Tibial nerve (tissue), 4 donors: ENCODE measurements around the gene TEX38. TPM values are rescaled to one million over a fixed set of nuclear protein-coding genes. Genes with fewer than 3 reads are reported as not detected.

ENCODE experiments used
- DNase-seq, 2 donors: peaks; one replicate each; pipeline ENCODE4 v3.0.0-alpha.2; 2019; ENCODE audit warnings: low spot score in 2 of 2
- H3K27ac ChIP-seq, 4 donors: fragments of 200-600 bp; sonication (generic) in 3 of 4; one replicate each; pipeline ENCODE4 v1.5.1; 2017 to 2019; ENCODE audit warnings: mild to moderate bottlenecking in 1 of 4
- H3K27me3 ChIP-seq, 2 donors: fragments of 200-600 bp; sonication (generic) in 1 of 2; one replicate each; pipeline versions ENCODE4 v1.5.1 to v1.6.0; 2017 to 2019
- H3K36me3 ChIP-seq, 3 donors: fragments of 200-600 bp; sonication (generic); one replicate each; pipeline ENCODE4 v1.5.1; 2018 to 2019
- H3K4me1 ChIP-seq, 4 donors: fragments of 200-600 bp; sonication (generic) in 3 of 4; one replicate each; pipeline ENCODE4 v1.5.1; 2017 to 2019
- H3K4me3 ChIP-seq, 4 donors: fragments of 200-600 bp; sonication (generic) in 3 of 4; one replicate each; pipeline ENCODE4 v1.5.1; 2017 to 2019; ENCODE audit warnings: mild to moderate bottlenecking in 1 of 4, moderate library complexity in 1 of 4
- H3K9me3 ChIP-seq, 4 donors: fragments of 200-600 bp; sonication (generic) in 3 of 4; one replicate each; pipeline ENCODE4 v1.5.1; 2017 to 2019
- EP300 ChIP-seq, 2 donors: sonication (generic); formaldehyde crosslinking; IDR thresholded peaks; one replicate each; pipeline ENCODE4 v1.6.1; 2017; ENCODE audit warnings: antibody characterized with exemption in 2 of 2, mild to moderate bottlenecking in 1 of 2
- POLR2A ChIP-seq, 2 donors: fragments of 450-650 bp; IDR thresholded peaks; one replicate each; pipeline ENCODE4 v1.6.1; 2017; ENCODE audit warnings: antibody characterized with exemption in 2 of 2, mild to moderate bottlenecking in 2 of 2, moderate library complexity in 2 of 2
- WGBS, 2 donors: methylation state at CpG; one replicate each; pipeline ENCODE4 v1.1.5; 2018; 5-methylcytosine and 5-hydroxymethylcytosine counted together
- total RNA-seq, 4 donors: library from RNA; depleted of rRNA; stranded (reverse); fragments of >200 nt; gene quantifications; one replicate each; pipeline ENCODE4 v1.1.0, GENCODE V29; 2016
- TF ChIP-seq, protein P1 (sequence below), 5 experiments: fragments of 200-600 bp in 3 of 5; fragments of 450-650 bp in 2 of 5; sonication (generic) in 3 of 5; IDR thresholded peaks; one replicate each; pipeline ENCODE4 v1.5.1; 2016 to 2019; ENCODE audit warnings: antibody characterized with exemption in 5 of 5, mild to moderate bottlenecking in 3 of 5, moderate library complexity in 2 of 5

Gene TEX38
- total RNA-seq, 4 donors from 2014 or later = not detected

DNA sequence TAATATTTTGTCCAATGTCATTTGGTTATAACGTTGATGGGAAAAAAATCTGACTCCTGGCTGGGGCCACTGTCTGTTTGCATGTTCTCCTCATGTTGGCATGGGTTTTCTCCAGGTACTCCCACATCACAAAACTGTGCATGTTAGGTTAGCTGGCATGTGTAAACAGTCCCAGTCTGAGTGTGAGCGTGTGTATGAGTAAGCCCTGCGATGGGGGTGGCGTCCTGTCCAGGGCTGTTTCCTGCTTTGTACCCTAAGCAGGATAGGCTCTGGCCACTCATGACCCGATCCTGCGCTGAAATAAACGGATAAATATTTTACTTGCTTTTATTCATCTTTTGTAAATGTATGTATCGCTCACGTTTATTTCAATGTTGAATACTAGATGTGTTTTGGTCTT, 33.8 kb downstream of the TEX38 start:
- TF ChIP-seq EP300 (IDR thresholded peaks at IDR 0.05) = no peak
- TF ChIP-seq, protein P1, sequence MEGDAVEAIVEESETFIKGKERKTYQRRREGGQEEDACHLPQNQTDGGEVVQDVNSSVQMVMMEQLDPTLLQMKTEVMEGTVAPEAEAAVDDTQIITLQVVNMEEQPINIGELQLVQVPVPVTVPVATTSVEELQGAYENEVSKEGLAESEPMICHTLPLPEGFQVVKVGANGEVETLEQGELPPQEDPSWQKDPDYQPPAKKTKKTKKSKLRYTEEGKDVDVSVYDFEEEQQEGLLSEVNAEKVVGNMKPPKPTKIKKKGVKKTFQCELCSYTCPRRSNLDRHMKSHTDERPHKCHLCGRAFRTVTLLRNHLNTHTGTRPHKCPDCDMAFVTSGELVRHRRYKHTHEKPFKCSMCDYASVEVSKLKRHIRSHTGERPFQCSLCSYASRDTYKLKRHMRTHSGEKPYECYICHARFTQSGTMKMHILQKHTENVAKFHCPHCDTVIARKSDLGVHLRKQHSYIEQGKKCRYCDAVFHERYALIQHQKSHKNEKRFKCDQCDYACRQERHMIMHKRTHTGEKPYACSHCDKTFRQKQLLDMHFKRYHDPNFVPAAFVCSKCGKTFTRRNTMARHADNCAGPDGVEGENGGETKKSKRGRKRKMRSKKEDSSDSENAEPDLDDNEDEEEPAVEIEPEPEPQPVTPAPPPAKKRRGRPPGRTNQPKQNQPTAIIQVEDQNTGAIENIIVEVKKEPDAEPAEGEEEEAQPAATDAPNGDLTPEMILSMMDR (IDR thresholded peaks at IDR 0.05) = no peak
- no peak for TF ChIP-seq POLR2A (IDR thresholded peaks at IDR 0.05)
- 82 to 90% methylated on average over 9 of the region's 9 CpGs for WGBS, 2 donors
- Histone ChIP-seq H3K9me3 (no peaks in the 10 kb centered on the region), H3K27me3 (no peaks in the 10 kb centered on the region), H3K4me3 (no peak overlapping the region), H3K4me1 (no peaks in the 10 kb centered on the region), H3K36me3 (peaks cover 2 to 75% (median 4%) of the 10 kb centered on the region in 3 donors), H3K27ac (no peak overlapping the region)
- no peak for DNase-seq

DNA sequence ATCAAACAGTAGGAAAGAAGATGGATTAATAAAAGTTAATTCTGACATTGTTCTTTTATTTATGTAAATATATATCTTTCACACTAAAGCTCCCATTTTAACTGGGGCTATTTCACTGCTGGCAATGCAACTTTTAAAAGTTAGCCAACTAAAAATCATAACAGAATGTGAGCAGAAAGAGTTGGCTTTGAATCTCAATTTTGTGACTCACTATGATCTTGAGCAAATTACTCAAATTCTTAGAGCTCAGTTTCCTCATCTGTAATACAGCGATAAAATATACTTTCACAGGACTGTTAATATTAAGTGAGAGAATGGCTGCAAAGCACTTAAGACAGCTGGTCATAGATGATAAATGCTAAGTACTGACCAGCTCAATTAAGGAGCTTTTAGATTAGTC, 36.5 kb downstream of the TEX38 start:
- Histone ChIP-seq H3K4me3 (no peak overlapping the region), H3K9me3 (no peaks in the 10 kb centered on the region), H3K27ac (no peak overlapping the region), H3K36me3 (peaks cover 2 to 79% (median 4%) of the 10 kb centered on the region in 3 donors), H3K4me1 (no peaks in the 10 kb centered on the region), H3K27me3 (no peaks in the 10 kb centered on the region)
- TF ChIP-seq, protein P1 (IDR thresholded peaks at IDR 0.05) = no peak
- no peak for TF ChIP-seq EP300 (IDR thresholded peaks at IDR 0.05)
- TF ChIP-seq POLR2A (IDR thresholded peaks at IDR 0.05) = no peak
- DNase-seq = no peak
- WGBS, 2 donors = 100% methylated on average over 1 of the region's 1 CpG

DNA sequence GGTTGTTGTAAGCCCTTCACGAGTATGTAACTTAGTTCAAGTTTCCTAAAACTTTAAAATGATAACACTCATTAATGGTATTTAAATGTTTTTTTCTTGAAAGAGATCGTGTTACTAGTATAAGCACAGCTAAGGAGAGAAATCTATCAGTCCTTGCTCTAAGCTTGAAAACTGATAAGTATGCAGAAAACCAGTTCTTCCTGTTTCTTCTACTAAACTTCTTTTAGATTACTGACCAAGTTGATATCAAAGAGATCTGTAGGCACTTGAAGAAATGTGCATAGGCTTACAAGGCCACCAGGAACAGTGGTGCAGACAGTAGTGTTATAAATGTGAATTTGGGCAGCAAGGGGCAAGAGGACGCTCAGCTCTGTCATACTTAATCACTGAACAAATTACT, 43.3 kb downstream of the TEX38 start:
- DNase-seq = no peak
- no peak overlapping the region for H3K27ac ChIP-seq
- peaks cover 0 to 43% (median 0%) of the 10 kb centered on the region in 3 donors for H3K36me3 ChIP-seq
- H3K4me1 ChIP-seq = peaks cover 4 to 39% (median 21%) of the 10 kb centered on the region in 4 donors
- no peaks in the 10 kb centered on the region for H3K27me3 ChIP-seq
- WGBS, 2 donors = 74 to 88% methylated on average over 3 of the region's 3 CpGs
- H3K9me3 ChIP-seq = no peaks in the 10 kb centered on the region
- H3K4me3 ChIP-seq = no peak overlapping the region
- TF ChIP-seq EP300 (IDR thresholded peaks at IDR 0.05) (no peak), POLR2A (IDR thresholded peaks at IDR 0.05) (no peak)
- TF ChIP-seq, protein P1 (IDR thresholded peaks at IDR 0.05) = no peak

DNA sequence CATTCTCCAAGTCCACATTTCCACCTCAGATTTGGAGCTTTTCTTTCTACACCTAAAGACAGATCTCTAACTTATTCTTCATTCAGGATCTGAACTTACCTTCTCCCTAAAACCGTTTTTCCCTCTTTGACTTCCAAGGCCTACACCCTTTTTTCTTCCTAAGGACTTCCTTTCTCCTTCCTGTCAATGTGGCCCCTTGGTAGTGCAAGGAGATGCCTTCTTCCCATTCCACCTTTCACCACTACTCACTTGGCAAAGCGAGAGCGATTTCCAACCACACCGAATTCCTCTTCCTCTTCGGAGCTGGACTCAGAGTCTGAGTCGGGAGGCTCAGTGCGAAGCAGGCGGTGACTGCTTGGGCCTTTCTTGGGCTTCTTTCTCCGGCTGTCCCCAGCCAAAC, 46.0 kb downstream of the TEX38 start:
- Histone ChIP-seq H3K36me3 (peaks cover 0 to 27% (median 0%) of the 10 kb centered on the region in 3 donors), H3K4me1 (peaks cover 4 to 39% (median 21%) of the 10 kb centered on the region in 4 donors), H3K27ac (peak overlapping the region in 2 of 4 donors; percentile 77 to 91), H3K9me3 (no peaks in the 10 kb centered on the region), H3K4me3 (peak overlapping the region; percentile 84 to 98 (median 96)), H3K27me3 (no peaks in the 10 kb centered on the region)
- TF ChIP-seq EP300 (IDR thresholded peaks at IDR 0.05) (no peak), POLR2A (IDR thresholded peaks at IDR 0.05) (no peak)
- TF ChIP-seq, protein P1 (IDR thresholded peaks at IDR 0.05) = no peak
- DNase-seq = no peak
- WGBS, 2 donors = 70 to 73% methylated on average over 9 of the region's 9 CpGs

DNA sequence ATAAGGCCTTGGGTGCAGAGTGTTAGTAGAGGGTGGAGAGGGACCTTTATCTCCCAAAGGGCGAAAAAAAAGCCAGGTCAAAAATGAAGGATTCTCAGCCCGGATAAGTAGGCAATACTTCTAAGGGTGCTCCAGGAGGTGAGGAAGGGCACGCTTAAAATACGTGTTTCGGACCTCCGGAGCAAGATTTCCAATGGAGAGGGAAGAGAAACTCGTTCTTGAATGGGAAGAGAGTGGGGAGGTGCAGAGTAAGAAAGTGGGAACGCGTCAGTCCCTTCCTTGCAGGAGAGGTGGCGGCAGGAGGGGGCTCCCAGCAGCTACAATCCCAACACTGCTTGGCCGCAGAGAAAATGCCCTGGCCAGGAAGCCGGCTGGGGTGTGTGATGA, 46.7 kb downstream of the TEX38 start:
- Histone ChIP-seq H3K4me1 (peaks cover 4 to 39% (median 21%) of the 10 kb centered on the region in 4 donors), H3K27ac (peak overlapping the region; percentile 77 to 94 (median 92)), H3K36me3 (peaks cover 0 to 21% (median 0%) of the 10 kb centered on the region in 3 donors), H3K4me3 (peak overlapping the region; percentile 84 to 98 (median 96)), H3K27me3 (no peaks in the 10 kb centered on the region), H3K9me3 (no peaks in the 10 kb centered on the region)
- 2 to 4% methylated on average over 12 of the region's 12 CpGs for WGBS, 2 donors
- TF ChIP-seq EP300 (IDR thresholded peaks at IDR 0.05) (no peak), POLR2A (IDR thresholded peaks at IDR 0.05) (no peak)
- TF ChIP-seq, protein P1 (IDR thresholded peaks at IDR 0.05) = no peak
- DNase-seq = no peak
